Thyroid gland (tissue), 4 donors: ENCODE results near the gene RHBDD1. TPM values are rescaled to one million over a fixed set of nuclear protein-coding genes. Genes with fewer than 3 reads are reported as not detected.

Experiments used
- small RNA-seq: library from RNA; depleted of rRNA; stranded (forward); fragments of <200 nt; gene quantifications from one replicate; pipeline ENCODE3, GENCODE V24; 2016
- total RNA-seq, 4 donors: library from RNA; depleted of rRNA; stranded (reverse); fragments of >200 nt; gene quantifications; one replicate each; pipeline ENCODE4 v1.2.3, GENCODE V29; 2016

The RHBDD1 gene
- total RNA-seq, 4 donors from 2014 or later: 17.2 to 36.5 (median 26.2) TPM

Small RNA genes lying within 50 kb of the gene (small RNA-seq; reads per million reads assigned to genes)
- not detected for gene RF00554

Other genes starting within 250 kb of the RHBDD1 start
- gene IRS1, start 36.2 kb upstream of the RHBDD1 start, total RNA-seq: 100 to 1,000 TPM in 2 of 4 donors, 10 to 100 TPM in 2; 61.9 to 166 (median 98.7) TPM